Measurements from ENCODE around the gene ZNF333. TPM values are rescaled to one million over a fixed set of nuclear protein-coding genes. Genes with fewer than 3 reads are reported as not detected.

Gene ZNF333
- total RNA-seq, result 5.7 and 15.8 TPM in 2 replicates

DNA sequence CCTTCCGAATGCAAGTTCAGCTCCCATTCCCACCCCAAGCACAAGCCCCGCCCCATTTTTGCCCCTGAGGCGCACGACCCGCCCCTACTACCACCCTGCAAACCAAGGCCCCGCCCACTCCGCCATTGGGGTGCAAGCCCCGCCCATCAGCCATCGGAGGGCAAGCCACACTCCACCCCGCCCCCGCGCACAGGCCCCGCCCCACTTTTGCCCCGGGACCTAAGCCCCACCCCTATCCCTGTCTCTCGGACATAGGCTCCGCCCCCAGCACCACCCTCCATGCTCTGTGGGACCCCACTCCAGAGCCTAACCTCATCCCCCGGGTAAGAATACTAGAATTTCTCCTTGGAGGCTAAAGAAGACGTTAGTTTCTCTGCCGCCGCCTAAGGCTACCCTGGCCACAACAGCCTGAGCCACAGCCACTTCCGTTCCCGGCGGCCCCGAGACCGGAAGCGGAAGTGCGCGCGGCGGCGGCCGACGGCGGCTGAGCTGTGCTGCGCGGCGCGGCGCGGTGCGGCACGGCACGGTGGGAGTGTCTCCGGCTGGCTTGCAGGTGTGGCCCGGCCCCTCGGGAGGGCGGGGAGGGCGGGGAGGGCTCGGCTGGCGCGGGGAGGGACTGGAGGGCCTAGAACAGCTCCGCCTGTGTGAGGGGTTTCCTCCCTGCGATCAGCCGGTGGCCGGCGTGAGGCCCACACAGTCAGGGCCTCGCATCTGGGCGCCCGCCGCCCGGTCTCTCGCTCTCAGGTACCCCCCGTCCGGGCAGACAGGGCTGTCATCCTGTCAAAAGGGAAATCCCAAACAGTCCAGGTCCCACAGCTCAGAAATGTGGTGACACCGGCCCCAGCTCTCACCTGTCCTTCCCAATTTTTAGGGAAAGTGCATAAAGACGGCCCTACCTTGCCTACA is at the start of gene ZNF333:
Gene ZNF333, plus strand, starts transcription at position 451 of the 906 bp plus-strand sequence. CDS start 3,444 bp downstream, outside the sequence.

DNA sequence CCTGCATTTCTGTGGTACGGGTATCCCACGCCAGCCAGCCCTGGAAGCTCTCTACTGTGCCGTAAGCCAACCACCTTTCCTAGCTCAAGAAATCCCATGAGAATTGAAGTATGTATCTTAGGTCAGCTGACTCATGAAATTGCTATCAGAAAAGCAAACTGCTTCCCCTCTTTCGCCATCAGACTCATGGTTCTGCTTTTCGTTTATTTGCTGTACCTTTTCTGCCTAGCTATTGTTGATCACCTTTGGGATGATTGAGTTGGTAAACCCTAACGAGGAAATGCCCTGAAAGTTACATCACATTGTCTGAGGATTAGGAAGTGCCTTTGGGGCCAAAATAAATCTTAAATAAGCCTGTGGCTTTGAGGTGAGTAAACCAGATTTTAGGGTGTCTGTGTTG is 15.1 kb upstream of the ZNF333 start, which contains the start of gene ADGRE3:
Gene ADGRE3, minus strand, starts transcription at position 81 of the 400 bp plus-strand sequence. Its CDS starts 74 bp downstream, at position 7.

DNA sequence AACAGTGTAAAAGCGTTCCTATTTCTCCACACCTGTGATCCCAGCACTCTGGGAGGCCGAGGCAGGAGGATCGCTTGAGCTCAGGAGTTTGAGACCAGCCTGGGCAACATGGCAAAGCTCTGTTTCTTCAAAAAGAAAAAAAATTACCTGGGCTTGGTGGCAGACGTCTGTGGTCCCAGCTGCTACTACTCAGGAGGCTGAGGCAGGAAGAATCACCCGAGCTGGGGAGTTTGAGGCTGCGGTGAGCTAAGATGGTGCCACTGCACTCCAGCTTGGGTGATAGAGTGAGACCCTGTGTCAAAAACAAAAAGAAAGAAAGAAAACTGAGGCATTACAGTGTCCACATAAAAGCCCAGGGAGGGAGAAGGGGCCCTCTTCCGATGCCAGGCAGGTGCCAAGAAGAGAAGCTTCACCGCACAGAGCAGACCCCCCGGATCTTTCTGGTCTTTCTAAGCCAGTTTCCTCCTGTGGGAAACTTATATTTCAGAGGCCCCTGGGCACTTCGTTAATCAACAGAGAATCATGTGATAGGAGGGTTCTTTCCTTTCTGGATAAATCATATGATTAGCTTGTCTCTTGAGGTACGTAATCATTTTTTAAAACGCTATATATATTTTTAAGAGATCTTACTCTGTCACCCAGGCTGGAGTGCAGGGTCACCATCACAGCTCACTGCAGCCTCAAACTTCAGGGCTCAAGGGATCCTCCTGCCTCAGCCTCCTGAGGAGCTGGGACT is 88.4 kb downstream of the ZNF333 start, which contains the start of gene ADGRE2:
Gene ADGRE2, minus strand, starts transcription at position 451 of the 736 bp plus-strand sequence. CDS start 1,804 bp downstream, outside the sequence.

Other genes starting within 250 kb of the ZNF333 start
- 0.16 TPM in 1 of 2 replicates, not detected in the other for gene PTGER1, start 214.7 kb upstream of the ZNF333 start, total RNA-seq
- gene GIPC1, start 193.9 kb upstream of the ZNF333 start, total RNA-seq, result 129 and 137 TPM in 2 replicates
- 19.6 and 40.4 TPM in 2 replicates for gene DNAJB1, start 171.7 kb upstream of the ZNF333 start, total RNA-seq
- 12.0 and 23.1 TPM in 2 replicates for gene TECR, start 160.5 kb upstream of the ZNF333 start, total RNA-seq
- 210 and 463 TPM in 2 replicates for gene NDUFB7, start 118.0 kb upstream of the ZNF333 start, total RNA-seq
- gene CLEC17A, start 107.0 kb upstream of the ZNF333 start, total RNA-seq, result 0.06 TPM in 1 of 2 replicates, not detected in the other
- gene ADGRE3, start 15.2 kb upstream of the ZNF333 start, total RNA-seq, result not detected in 2 replicates
- gene ADGRE2, start 88.5 kb downstream of the ZNF333 start, total RNA-seq, result 0.06 TPM in 1 of 2 replicates, not detected in the other
- gene OR7A5, start 145.1 kb downstream of the ZNF333 start, total RNA-seq, result not detected in 2 replicates
- not detected in 2 replicates for gene OR7C1, start 145.1 kb downstream of the ZNF333 start, total RNA-seq
- not detected in 2 replicates for gene OR7A10, start 158.9 kb downstream of the ZNF333 start, total RNA-seq
- gene OR7A17, start 196.1 kb downstream of the ZNF333 start, total RNA-seq, result 0.16 TPM in 1 of 2 replicates, not detected in the other

All from bladder microvascular endothelial cell (primary cell).